DND-41 (cell line): ENCODE data around the gene SELENOS.

Experiments used
- ATAC-seq: fragments of 200-7000 bp; cut with Tn5 transposase; 3 replicates; pipeline ENCODE4 v1.9.1; 2021; ENCODE audit warnings: low read depth; ENCODE audit not compliant: insufficient read depth
- DNase-seq: peaks from one replicate; pipeline ENCODE4 v3.0.0-alpha.2; 2020
- H2AFZ ChIP-seq: 2 replicates; pipeline ENCODE4 v1.6.0; 2012; ENCODE audit warnings: low read depth, low read length
- H3K27ac ChIP-seq: 2 replicates; pipeline ENCODE4 v1.5.1; 2012; ENCODE audit warnings: low read length, inconsistent platforms
- H3K27me3 ChIP-seq: fragments of 200-600 bp; sonication (generic); 2 replicates; pipeline ENCODE4 v1.6.0; 2012; ENCODE audit warnings: low read length, mild to moderate bottlenecking, inconsistent platforms; ENCODE audit not compliant: insufficient read depth, poor library complexity
- H3K36me3 ChIP-seq: 2 replicates; pipeline ENCODE4 v1.5.1; 2012; ENCODE audit warnings: low read length, inconsistent platforms; ENCODE audit not compliant: insufficient read depth
- H3K4me1 ChIP-seq: 2 replicates; pipeline ENCODE4 v1.5.1; 2012; ENCODE audit warnings: mild to moderate bottlenecking, low read length; ENCODE audit not compliant: insufficient read depth
- H3K4me2 ChIP-seq: 2 replicates; pipeline ENCODE4 v1.6.0; 2012; ENCODE audit warnings: mild to moderate bottlenecking, moderate library complexity, low read length, inconsistent platforms; ENCODE audit not compliant: insufficient read depth
- H3K4me3 ChIP-seq, 2 experiments: fragments of 200-600 bp in 1 of 2; shearing (Covaris generic) in 1 of 2; 2 replicates each; pipeline ENCODE4 v1.5.1; 2012 to 2016; ENCODE audit warnings: inconsistent platforms in 2 of 2, low read length in 2 of 2, mild to moderate bottlenecking in 2 of 2, low read depth in 1 of 2, moderate library complexity in 1 of 2
- H3K79me2 ChIP-seq: 2 replicates; pipeline ENCODE4 v1.6.0; 2012; ENCODE audit warnings: low read length, inconsistent platforms; ENCODE audit not compliant: insufficient read depth
- H3K9ac ChIP-seq: 2 replicates; pipeline ENCODE4 v1.6.0; 2012; ENCODE audit warnings: low read depth, mild to moderate bottlenecking, inconsistent platforms, low read length, moderate library complexity
- H3K9me3 ChIP-seq: 2 replicates; pipeline ENCODE4 v1.5.1; 2012; ENCODE audit warnings: low read length, moderate library complexity, mild to moderate bottlenecking, inconsistent platforms; ENCODE audit not compliant: insufficient read depth, severe bottlenecking
- H4K20me1 ChIP-seq: 2 replicates; pipeline ENCODE4 v1.6.0; 2012; ENCODE audit warnings: low read length; ENCODE audit not compliant: insufficient read depth
- CTCF ChIP-seq: IDR thresholded peaks from 2 replicates; pipeline ENCODE4 v1.5.1; 2012; ENCODE audit warnings: borderline replicate concordance, low read length, moderate library complexity, mild to moderate bottlenecking; ENCODE audit not compliant: poor library complexity, severe bottlenecking; ENCODE audit errors: extremely low read depth
- EZH2 ChIP-seq: IDR thresholded peaks from 3 replicates; pipeline ENCODE4 v1.6.1; 2012; ENCODE audit warnings: borderline replicate concordance, low read depth, mild to moderate bottlenecking, moderate library complexity, low read length, inconsistent platforms; ENCODE audit not compliant: severe bottlenecking

SELENOS gene

DNA sequence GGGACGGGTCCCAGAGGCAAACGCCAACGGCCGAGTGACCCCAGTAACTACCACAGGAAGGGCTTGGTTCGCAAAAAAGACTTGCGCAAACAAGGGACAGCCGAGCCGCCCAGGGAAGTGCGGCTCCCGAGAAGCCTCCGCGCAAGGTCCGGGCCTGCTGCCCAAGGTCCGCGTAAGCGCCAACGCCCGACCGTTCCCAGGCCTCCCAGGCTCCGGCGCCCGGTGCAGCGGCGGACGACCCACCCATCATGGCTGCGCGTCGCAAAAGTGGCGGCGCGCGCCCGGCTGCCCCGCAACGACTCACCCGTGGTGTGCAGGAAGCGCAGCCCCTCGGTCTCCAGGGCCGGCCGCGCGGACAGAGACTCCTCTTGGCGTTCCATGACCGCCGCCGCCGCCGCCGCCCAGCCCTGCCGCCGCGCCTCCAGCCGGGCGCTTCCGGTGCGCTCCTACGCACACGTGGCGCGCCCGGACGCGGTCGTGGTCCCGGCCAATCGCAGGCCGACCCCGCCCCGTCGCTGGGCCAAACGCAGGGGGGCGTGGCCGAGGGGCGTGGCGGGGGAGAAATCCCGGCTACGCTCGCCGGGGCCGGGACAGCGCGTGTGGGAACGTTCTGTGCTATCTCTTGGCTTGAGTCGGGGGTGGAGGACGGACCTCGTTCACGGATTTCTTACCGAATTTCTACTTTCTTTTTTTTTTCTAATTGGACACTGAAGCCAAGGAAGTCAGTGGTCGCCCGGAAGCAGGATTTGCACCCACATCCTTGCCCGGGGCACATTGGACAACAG, at the start of gene SELENOS:
Gene SELENOS (minus strand): TSS at position 448 of the 785 bp plus-strand sequence. CDS start 68 bp downstream, at position 380.
- Histone ChIP-seq H3K9ac (peak within 1 kb of the TSS; percentile 76), H3K4me3 (peak within 1 kb of the TSS; percentile 72 to 97), H4K20me1 (peaks cover 5% of the 10 kb centered on the region; the same call in 1 of the 2 replicates), H3K4me2 (peak within 1 kb of the TSS; percentile 86), H2AFZ (peak within 1 kb of the TSS; percentile 82), H3K36me3 (peaks cover 52% of the 10 kb centered on the region), H3K27me3 (no peaks in the 10 kb centered on the region), H3K4me1 (peaks cover 23% of the 10 kb centered on the region), H3K27ac (peak within 1 kb of the TSS; percentile 69), H3K9me3 (no peaks in the 10 kb centered on the region), H3K79me2 (peaks cover 18% of the 10 kb centered on the region)
- TF ChIP-seq EZH2 (no peak), CTCF (no peak)
- DNase-seq (peak; percentile 83), ATAC-seq (peak; percentile 93)

DNA sequence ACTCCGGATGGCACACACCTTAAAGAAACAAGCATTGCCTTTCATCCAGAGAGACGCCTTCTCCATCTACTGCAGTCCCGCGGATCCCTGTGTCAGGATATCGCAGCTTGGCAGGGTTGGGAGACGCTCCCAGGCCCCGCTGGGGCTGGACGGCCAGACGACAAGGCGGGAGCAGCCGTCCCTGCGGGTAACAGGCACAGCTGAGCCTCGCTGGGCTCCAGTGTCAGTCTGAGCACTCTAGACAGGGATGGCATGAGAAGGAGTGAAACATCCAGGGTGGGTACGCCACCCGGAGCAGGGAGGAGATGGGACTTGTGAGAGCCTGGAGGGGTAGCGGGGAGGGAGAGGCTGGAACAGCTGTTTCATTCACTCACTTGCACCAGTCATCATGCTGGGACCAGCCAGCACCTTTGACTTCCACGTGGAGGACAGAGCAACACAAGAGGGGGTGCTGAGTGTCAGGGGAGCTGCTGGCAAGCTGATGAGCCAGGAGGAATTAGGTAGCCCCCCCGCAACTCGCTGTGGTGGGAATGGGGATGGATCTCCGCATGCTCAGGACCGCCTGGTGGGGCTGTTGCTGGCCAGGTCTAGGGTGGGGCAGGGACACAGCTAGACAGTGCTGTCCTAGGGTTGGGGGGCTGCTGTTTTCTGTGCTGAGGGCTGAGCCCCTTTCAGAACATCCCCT, 49.3 kb upstream of the SELENOS start:
- no peak for ATAC-seq
- Histone ChIP-seq H3K27ac (no peak overlapping the region), H3K9me3 (no peaks in the 10 kb centered on the region), H3K79me2 (no peaks in the 10 kb centered on the region), H3K36me3 (no peaks in the 10 kb centered on the region), H3K9ac (no peak overlapping the region), H3K27me3 (no peaks in the 10 kb centered on the region), H3K4me1 (peaks cover under 1% of the 10 kb centered on the region), H3K4me3 (no peak overlapping the region), H3K4me2 (no peak overlapping the region), H2AFZ (no peak overlapping the region), H4K20me1 (no peaks in the 10 kb centered on the region)
- TF ChIP-seq EZH2, result no peak
- no peak for TF ChIP-seq CTCF
- DNase-seq, result no peak

GRCh38 chr15:101326026-101326315, 48.7 kb upstream of the SELENOS start:
- Histone ChIP-seq H3K4me1 (peaks cover 7% of the 10 kb centered on the region), H2AFZ (no peak overlapping the region), H3K4me3 (no peak overlapping the region), H3K9ac (no peak overlapping the region), H3K9me3 (no peaks in the 10 kb centered on the region), H3K36me3 (no peaks in the 10 kb centered on the region), H3K79me2 (no peaks in the 10 kb centered on the region), H3K27ac (no peak overlapping the region), H4K20me1 (no peaks in the 10 kb centered on the region), H3K4me2 (no peak overlapping the region), H3K27me3 (no peaks in the 10 kb centered on the region)
- no peak for TF ChIP-seq EZH2
- TF ChIP-seq CTCF, result no peak
- ATAC-seq (no peak), DNase-seq (no peak)
